Measurements from ENCODE around the gene YAE1.

Gene YAE1

GRCh38 chr7:39557911-39558310 lies 8.3 kb upstream of the YAE1 start:
- Histone ChIP-seq H3K9ac (ENCODE audit: low read length) (no peak overlapping the region), H3K9me3 (ENCODE audit: insufficient read depth, low read length) (no peaks in the 10 kb centered on the region), H3K36me3 (replicated peaks; ENCODE audit: low read depth, low read length) (no peaks in the 10 kb centered on the region), H3K4me3 (ENCODE audit: low read length) (no peak overlapping the region), H4K20me1 (ENCODE audit: insufficient read depth, low read length) (no peaks in the 10 kb centered on the region), H3K79me2 (ENCODE audit: low read length) (no peaks in the 10 kb centered on the region), H3K27ac (ENCODE audit: low read length) (no peak overlapping the region), H3K4me2 (ENCODE audit: low read length) (no peak overlapping the region), H3K27me3 (ENCODE audit: low read depth, low read length) (peaks cover 18% of the 10 kb centered on the region), H2AFZ (ENCODE audit: low read depth, low read length) (no peak overlapping the region), H3K4me1 (ENCODE audit: low read length) (no peaks in the 10 kb centered on the region)
- TF ChIP-seq CTCF (IDR thresholded peaks at IDR 0.05; ENCODE audit: low read depth, low read length), result no peak
- no peak for TF ChIP-seq EZH2phosphoT487 (IDR thresholded peaks at IDR 0.05; ENCODE audit: low read depth)

GRCh38 chr7:39560408-39560807 lies 5.8 kb upstream of the YAE1 start:
- Histone ChIP-seq H3K27me3 (ENCODE audit: low read depth, low read length) (peaks cover 14% of the 10 kb centered on the region), H3K4me3 (ENCODE audit: low read length) (no peak overlapping the region), H4K20me1 (ENCODE audit: insufficient read depth, low read length) (no peaks in the 10 kb centered on the region), H3K27ac (ENCODE audit: low read length) (no peak overlapping the region), H3K4me2 (ENCODE audit: low read length) (no peak overlapping the region), H3K4me1 (ENCODE audit: low read length) (peaks cover 2% of the 10 kb centered on the region; the same call in 1 of the 2 replicates), H3K36me3 (replicated peaks; ENCODE audit: low read depth, low read length) (no peaks in the 10 kb centered on the region), H3K9ac (ENCODE audit: low read length) (no peak overlapping the region), H2AFZ (ENCODE audit: low read depth, low read length) (no peak overlapping the region), H3K9me3 (ENCODE audit: insufficient read depth, low read length) (no peaks in the 10 kb centered on the region), H3K79me2 (ENCODE audit: low read length) (no peaks in the 10 kb centered on the region)
- TF ChIP-seq EZH2phosphoT487 (IDR thresholded peaks at IDR 0.05; ENCODE audit: low read depth), result no peak
- no peak for TF ChIP-seq CTCF (IDR thresholded peaks at IDR 0.05; ENCODE audit: low read depth, low read length)

- Histone ChIP-seq H3K36me3 (replicated peaks; ENCODE audit: low read depth, low read length) (no peaks in the 10 kb centered on the region), H3K9ac (ENCODE audit: low read length) (no peak overlapping the region), H3K4me1 (ENCODE audit: low read length) (peaks cover 4% of the 10 kb centered on the region; the same call in 1 of the 2 replicates), H3K27ac (ENCODE audit: low read length) (no peak overlapping the region), H3K4me3 (ENCODE audit: low read length) (no peak overlapping the region), H4K20me1 (ENCODE audit: insufficient read depth, low read length) (no peaks in the 10 kb centered on the region), H3K79me2 (ENCODE audit: low read length) (no peaks in the 10 kb centered on the region), H2AFZ (ENCODE audit: low read depth, low read length) (no peak overlapping the region), H3K27me3 (ENCODE audit: low read depth, low read length) (peaks cover 9% of the 10 kb centered on the region), H3K9me3 (ENCODE audit: insufficient read depth, low read length) (no peaks in the 10 kb centered on the region), H3K4me2 (ENCODE audit: low read length) (no peak overlapping the region)
- TF ChIP-seq CTCF (IDR thresholded peaks at IDR 0.05; ENCODE audit: low read depth, low read length) (no peak), EZH2phosphoT487 (IDR thresholded peaks at IDR 0.05; ENCODE audit: low read depth) (no peak)
Measured at GRCh38 chr7:39560997-39561396, 5.2 kb upstream of the YAE1 start.

GRCh38 chr7:39565538-39565937 lies 666 bp upstream of the YAE1 start:
- Histone ChIP-seq H3K27me3 (ENCODE audit: low read depth, low read length) (no peaks in the 10 kb centered on the region), H3K79me2 (ENCODE audit: low read length) (peaks cover 23% of the 10 kb centered on the region), H3K4me3 (ENCODE audit: low read length) (peak overlapping the region; percentile 87), H2AFZ (ENCODE audit: low read depth, low read length) (peak overlapping the region; percentile 93), H3K36me3 (replicated peaks; ENCODE audit: low read depth, low read length) (peaks cover under 1% of the 10 kb centered on the region), H3K4me2 (ENCODE audit: low read length) (peak overlapping the region; percentile 74), H3K9ac (ENCODE audit: low read length) (peak overlapping the region; percentile 80), H3K9me3 (ENCODE audit: insufficient read depth, low read length) (no peaks in the 10 kb centered on the region), H4K20me1 (ENCODE audit: insufficient read depth, low read length) (no peaks in the 10 kb centered on the region), H3K27ac (ENCODE audit: low read length) (no peak overlapping the region), H3K4me1 (ENCODE audit: low read length) (peaks cover 11% of the 10 kb centered on the region)
- TF ChIP-seq EZH2phosphoT487 (IDR thresholded peaks at IDR 0.05; ENCODE audit: low read depth), result no peak
- no peak for TF ChIP-seq CTCF (IDR thresholded peaks at IDR 0.05; ENCODE audit: low read depth, low read length)

All from OCI-LY3 (cell line).